Measurements from ENCODE around the gene DLX3.

DLX3 gene

DNA sequence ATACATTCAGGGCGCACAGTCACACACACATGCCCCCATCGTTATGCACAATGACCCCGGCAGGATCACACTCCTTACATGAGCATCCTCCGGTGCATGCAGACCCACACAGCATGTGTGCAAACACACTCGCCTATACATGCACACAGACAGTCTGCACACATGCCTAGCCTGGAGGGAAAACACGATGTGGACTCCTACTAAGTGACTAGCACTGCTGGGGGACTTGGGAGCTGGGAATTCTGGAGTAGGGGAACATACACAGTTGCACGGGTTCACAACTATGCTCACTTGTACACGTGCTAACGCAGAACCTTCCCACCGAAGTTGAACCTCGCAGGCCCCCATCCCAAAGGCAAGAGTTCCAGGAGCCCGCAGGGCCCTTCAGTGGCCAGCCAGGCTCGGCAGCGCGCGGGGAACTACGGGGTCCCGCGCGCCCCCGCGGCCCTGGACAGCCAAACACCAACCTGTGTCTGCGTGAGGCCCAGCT lies 2.0 kb downstream of the DLX3 start:
- no peak for DNase-seq (ENCODE audit: low read depth in 2 of 2, low spot score in 1 of 2)

DNA sequence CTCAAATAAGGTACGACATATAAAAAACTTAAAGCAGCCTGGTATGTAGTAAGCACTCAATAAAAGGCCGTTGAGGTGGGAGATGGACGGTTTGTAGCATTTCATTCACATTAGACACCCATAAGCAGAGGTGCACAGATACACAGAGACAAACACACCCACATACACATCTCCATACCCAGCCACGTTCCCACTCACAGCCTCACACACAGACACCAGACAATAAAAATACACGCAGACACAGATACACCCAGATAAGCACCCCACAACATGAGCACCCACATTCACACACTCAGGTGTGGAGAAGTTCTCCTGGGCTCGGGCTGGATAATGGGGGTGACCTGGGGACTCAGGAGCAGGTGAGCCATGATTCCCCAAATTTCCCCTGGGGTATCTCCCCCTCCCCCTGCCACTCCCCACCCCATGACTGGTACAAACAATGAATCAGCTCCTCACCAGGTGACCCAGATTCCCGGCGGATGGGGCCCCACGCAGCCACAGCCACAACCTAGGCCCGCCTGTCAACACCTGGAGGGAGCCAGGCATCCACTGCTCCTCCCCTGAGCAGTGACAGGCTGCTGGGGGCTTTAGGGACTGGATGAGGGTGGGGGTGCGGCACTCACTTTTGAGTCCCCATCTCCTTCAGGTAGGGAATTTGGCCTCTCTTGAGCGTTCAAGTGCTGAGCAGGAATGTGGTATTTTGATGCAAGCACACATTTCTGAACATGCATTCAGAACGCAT lies 2.7 kb downstream of the DLX3 start:
- no peak for DNase-seq (ENCODE audit: low read depth in 2 of 2, low spot score in 1 of 2)

DNA sequence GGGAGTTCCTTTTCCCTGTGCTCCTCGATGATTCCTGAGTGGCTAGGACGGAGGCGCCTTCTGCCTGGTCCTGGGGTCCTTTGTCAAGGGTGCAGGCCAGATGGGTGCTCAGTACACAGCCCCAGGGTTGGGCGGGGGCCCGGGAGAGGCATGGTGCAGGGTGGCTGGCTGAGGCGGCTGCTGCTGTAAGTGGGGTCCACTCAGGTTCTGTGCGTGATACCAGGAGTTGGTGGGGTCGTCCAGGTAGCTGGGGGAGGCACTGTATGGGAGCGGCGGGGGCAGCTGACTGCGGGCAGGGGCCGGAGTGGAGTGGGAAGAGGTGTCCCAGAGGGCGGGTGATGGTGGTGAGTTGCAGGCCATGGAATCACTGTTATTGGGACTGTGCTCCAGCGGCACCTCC lies 3.6 kb downstream of the DLX3 start:
- no peak for DNase-seq (ENCODE audit: low read depth in 2 of 2, low spot score in 1 of 2)

DNA sequence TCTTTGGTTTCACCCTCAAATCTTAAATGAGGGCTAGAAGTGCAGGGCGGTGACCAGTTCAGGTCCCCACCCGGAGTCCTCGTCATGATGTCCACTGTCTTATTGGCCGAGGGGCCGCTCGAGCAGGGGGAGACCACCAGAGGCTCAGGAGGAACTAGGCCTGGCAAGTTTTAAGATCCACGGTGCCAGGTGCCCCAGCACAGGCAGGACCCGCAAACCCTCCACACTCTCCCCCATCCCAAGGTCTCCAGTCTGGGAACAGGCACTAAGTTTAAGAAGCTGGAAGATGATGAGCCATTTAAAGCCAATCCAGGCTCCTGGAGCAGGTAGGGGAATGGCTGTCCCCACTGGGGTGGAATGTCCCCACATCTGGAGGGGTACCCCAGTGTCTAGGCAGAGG lies 4.1 kb downstream of the DLX3 start:
- no peak for DNase-seq (ENCODE audit: low read depth in 2 of 2, low spot score in 1 of 2)

DNA sequence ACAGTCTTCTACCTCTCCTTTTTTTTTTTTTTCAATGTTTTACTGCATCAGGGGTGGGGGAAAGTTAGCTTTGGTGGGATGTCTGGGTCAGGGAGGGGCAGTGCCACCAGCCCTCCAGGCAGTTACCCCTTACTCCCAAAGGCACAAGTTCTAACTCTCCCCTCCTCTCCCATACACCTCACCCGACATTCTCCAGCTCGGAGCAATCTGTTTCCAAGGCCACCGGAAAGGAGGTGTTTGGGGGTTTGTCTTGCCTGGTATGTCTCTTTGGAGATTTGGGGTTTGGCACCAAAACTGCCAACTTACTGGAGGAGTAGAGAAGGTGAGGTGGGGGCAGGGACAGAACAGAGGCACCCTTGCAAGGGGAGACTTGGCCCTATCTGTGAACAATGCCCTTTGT lies 4.7 kb downstream of the DLX3 start:
- no peak for DNase-seq (ENCODE audit: low read depth in 2 of 2, low spot score in 1 of 2)

DNA sequence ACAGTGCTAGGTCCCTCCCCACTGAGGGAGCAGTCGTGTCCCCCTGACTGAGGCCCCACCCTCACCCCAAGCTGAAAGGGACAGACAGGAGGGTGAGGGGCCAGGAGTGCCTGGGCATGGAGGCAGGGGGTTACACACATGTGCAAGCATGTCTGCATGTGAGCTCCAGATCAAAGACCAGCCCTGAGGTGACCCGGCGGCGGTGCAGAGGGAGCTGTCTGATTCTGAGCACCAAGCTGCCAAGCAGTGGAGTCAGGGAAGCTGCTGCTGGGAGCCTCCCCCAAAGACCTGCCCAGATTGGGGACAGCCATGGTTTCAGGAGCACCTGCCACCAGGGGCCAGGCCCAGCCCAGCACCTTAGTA lies 5.5 kb downstream of the DLX3 start:
- no peak for DNase-seq (ENCODE audit: low read depth in 2 of 2, low spot score in 1 of 2)

DNA sequence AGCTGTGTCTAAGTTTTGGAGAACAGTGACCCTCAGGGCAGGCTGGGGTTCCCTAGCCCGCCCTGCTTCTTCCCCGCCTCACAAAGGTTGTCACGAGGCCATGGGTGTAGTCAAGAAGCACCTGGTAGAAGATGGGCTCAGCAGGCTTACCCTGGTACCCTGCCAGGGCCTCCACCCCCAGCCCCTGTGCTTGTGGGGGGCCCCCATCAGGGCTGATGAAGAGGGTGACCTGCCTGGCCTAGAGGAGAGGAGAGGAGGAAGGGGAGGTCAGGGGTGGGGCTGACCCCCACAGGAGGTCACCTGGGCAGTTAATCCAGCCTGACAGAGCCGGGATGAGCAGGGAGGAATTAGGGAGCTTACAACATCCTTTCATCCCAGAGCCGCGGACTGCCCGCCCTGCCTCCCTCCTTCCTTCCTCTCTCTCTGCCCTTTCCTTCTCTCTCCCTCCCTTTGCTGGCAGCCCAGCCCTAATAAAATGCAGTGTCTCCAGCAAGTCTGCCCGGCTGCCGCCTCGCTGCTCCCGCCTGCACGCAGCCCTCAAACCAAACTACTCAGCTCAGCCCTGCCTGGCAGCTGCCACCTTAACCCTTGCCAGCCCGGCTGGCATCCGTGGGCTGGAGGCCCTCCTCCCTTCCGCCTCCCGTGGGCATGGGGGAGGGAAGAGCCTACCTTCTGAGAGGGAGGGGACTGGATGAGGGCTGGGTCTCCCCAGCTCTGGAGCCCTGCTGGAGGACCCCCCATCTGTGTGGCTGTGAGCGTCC lies 7.2 kb downstream of the DLX3 start:
- no peak for DNase-seq (ENCODE audit: low read depth in 2 of 2, low spot score in 1 of 2)

DNA sequence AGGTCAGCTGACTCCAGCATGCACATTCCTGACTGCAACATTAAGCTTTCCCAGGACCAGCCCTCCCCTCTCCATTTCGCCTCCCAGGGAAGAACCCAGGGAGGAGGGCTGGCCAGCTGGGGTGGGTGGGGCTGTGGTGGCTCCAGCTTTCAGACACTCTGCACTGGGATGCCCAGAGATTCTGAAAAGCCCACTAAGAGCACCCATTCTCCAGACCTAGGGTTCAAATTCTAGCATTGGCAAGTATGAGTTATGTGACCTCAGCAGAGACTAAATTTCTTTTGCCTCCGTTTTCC lies 7.8 kb downstream of the DLX3 start:
- no peak for DNase-seq (ENCODE audit: low read depth in 2 of 2, low spot score in 1 of 2)

DNA sequence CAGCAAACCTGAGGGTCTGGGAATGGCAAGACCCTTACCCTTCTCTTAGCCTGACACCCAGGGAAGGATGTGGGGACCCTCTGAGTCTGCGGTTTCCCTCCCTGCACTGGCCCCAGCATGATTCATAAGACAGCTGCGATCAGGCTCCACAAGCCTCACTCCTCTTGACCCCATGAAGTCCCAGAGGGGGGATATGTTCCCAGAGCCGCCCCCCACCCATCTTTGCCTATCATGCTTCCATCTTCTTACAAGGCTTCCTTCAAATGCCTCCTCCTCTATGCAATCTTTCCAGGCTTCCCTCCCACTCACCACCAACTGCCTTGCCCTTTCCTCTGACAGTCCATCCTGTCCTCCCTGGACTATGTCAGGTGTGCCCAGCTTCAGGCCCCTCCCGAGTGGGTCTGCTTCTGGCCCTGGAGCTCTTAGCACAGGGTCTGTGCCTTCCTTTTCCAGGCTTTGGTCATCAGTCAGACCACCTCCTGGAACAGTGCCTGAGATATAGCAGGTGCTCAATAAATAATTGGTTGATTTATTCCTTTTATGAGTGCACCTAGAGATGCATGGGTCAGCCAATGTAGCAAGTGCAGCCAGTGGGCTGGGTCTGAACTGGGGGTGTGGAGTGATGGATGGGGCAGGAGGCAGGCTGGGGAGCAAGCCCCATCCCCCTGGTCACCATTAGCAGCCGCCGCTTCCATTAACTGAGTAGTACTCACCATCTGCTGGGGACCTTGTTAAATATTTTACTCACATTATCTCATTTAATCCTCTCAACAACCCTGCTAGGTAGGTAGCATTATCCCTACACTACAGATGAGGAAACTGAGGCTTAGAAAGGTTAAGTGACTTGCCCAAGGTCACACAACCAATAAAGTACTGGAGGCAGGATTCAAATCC lies 8.4 kb downstream of the DLX3 start:
- DNase-seq (ENCODE audit: low read depth in 2 of 2, low spot score in 1 of 2): no peak

DNA sequence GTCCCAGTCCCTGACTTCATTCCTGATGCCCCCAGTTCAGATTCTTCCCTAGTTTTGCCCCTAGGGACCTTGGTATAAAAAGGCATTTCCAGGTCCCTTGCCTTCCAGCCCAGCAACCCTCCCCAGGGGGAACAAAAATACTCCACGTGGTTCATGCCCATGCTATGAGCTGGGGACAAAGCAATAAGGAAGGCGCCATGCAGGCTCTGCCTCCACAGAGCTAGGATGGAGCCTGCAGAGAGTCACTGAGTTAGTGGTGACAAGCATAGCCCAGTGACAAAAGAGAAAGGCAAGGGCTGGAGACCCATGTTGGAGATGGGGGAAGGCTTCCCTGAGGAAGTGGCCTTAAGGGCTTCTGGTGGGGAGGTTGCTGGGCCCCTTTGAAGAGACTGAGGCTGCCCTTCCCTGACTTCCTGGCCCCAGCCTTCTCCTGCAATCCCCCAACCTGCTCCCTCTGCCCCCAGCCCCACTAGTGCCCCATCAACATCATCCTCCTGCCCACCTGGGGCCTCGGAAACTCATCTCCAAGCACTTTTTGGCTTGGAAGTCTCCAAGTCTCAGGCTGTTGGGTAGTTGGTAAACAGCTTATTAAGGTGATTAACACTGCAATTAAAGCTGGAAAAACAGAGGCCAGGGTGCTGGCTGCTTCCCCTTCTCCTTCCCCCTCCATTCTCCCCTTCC lies 9.6 kb downstream of the DLX3 start:
- no peak for DNase-seq (ENCODE audit: low read depth in 2 of 2, low spot score in 1 of 2)

DNA sequence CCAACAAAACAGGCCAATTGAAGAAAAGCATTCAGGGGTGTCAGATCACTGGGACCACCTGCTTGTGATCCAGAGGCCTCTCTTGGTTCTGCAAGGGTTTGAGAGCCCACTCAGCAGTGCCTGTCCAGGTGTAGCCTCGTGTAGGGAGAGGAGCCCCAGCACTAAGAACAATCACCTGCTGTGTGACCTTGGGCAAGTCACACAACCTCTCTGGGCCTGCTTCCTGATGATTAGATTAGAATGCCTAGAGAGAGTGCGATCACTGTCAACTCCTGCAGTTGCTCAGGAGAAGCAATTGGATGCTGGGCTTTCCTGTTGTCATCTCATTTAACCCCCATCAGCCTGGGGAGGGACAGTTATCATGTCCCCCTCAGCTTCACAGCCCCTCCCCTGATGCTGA lies 10.2 kb downstream of the DLX3 start:
- no peak for DNase-seq (ENCODE audit: low read depth in 2 of 2, low spot score in 1 of 2)

DNA sequence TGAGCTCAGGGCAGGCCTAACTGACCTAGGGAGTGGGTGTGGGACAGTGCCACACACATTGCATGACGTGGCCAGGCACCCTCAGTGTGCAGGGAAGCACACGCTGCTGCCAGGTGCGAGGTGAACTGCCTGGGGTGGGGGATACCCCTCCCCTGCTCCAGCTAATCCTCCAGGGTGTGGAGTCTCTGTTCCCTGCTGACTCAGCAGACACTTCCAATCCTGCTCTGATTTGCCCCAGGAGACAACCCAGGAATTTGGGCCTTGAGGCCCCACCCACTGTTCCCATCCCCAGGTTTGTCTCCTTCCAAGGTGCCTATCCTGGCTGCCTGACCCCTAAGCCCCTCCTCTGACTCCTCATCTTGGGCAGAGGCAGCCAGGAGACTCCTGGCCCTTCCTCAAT lies 10.7 kb downstream of the DLX3 start:
- DNase-seq (ENCODE audit: low read depth in 2 of 2, low spot score in 1 of 2): no peak

DNA sequence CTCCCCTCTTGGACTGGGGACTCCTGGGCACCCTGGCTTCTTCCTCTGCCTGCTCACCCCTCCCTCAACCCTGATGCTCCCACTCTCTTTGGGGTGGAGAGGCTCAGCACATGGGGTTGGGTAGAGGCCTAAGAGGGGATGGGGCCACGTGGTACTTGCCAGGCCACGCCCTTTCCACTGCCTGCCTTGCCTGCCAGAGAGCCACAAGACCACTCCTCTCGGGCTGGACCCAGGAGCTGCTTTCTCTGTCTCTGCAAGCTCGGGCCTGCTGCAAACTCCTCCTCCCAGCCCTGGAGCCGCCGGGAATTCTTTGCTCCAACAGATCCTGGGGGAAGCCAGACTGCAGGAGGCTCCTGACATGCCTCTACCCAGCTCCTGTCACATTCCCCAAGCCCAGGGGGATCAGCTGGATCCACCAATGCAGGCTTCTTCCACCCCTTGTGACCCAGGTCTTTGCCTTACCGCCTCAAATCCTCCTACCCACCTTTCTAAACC lies 14.3 kb downstream of the DLX3 start:
- DNase-seq (ENCODE audit: low read depth in 2 of 2, low spot score in 1 of 2): no peak

DNA sequence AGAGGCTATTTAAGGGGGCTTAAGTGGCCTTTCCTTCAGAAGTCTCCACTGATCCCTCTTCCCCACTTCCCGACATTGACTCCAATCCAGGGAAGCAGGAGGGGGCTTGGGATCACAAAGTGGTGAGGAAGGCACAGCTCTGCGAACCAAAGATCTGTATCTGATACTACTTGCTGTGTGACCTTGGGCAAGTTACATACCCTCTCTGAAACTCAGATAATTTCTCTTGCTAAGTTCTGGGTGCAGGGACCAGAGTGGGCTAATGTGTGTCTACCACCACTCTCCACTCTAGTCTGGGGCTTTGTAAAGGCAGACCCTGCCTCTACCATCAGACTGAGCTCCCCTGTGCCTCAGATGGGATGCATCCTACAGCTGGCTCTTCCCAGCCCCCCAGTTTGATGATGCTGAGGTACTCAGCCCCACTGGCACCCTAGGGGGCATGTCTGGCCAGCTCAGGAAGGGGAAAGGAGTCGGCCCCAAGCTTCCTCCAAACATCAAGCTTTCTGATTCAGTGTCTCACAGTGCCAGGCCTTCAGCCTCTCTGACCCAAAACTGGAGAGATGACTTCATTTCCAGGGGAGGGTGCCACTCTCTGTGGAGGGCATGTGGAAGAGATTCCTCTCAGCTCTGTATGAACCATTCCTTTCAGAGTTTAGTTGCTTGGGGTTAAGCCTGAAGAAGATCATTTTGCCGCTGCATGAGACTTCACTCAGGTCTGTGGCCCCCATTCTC lies 15.1 kb downstream of the DLX3 start:
- DNase-seq (ENCODE audit: low read depth in 2 of 2, low spot score in 1 of 2): no peak

DNA sequence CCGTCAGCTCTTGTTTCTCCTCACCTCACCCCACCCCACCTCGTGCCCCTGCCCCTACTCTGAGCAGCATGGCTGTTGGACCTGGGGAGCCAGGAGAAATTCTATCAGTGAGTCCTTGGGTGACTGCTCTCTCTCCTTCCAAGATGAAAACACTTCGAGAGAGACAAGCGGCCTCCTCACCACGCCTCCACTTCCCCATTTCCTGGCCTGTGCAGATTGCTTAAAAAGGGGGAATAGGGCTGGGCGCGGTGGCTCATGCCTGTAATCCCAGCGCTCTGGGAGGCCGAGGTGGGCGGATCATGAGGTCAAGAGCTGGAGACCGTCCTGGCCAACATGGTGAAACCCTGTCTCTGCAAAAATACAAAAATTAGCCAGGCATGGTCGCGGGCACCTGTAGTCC lies 16.5 kb downstream of the DLX3 start:
- DNase-seq (ENCODE audit: low read depth in 2 of 2, low spot score in 1 of 2): no peak

DNA sequence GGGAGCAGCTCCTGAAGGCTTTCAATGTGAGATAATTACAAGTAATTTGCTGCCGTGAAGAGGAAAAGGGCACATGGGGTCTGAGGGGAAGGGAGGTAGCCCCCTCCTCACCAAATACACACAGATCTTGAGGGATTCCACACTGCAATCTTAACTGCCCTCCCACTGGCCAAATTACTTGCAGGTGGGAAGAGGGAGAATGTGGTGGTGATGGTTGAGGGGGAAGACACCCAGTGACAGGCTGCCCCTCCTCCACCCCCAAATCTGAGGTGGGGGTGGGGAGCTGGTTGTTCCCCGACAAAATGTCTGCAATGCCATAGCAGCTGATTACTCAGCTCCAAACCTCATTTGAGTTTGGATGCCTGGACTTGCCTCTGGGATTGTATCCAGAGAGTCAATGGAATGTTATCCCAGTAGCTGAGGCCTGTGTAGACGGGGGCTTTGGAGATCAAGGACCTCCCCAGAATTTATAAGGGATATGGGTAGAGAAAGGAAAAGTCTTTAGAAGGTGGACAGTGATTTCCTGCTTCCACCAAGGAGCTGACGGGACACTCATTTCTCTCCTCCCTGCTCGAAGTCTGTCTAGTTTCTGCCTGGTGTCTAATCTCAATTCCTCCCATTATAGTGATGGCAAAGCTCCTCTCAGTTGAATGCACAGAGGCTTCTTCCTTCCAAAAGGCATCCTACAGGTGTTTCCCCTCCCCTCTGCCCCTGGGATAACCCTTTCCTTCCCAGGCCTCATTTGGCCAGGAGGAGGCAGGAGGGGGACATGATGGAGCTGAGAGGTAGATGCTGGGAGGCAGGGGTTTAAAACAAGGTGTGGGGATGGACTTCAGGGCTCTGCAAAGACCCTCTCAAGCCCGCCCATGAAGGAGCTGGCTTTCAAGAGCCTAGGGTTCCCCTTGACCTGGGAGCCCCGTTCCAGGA lies 17.3 kb downstream of the DLX3 start:
- no peak for DNase-seq (ENCODE audit: low read depth in 2 of 2, low spot score in 1 of 2)

DNA sequence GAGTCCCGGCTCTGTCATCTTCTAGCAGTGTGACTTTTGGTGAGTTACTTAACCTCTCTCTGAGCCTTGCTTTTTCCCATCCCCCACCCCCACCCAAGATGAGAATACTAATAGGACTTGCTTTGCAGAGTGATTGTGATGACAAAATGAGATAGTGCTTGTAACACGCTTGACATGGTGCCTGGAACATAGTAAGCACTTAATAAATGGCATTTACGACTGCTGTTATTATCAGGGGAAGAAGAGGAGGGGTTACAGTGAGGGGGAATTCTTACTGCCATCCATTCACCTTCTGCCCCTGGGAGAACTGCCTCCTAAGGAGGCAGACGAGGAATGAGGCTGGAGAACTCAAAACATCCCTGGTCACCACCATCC lies 18.2 kb downstream of the DLX3 start:
- no peak for DNase-seq (ENCODE audit: low read depth in 2 of 2, low spot score in 1 of 2)

DNA sequence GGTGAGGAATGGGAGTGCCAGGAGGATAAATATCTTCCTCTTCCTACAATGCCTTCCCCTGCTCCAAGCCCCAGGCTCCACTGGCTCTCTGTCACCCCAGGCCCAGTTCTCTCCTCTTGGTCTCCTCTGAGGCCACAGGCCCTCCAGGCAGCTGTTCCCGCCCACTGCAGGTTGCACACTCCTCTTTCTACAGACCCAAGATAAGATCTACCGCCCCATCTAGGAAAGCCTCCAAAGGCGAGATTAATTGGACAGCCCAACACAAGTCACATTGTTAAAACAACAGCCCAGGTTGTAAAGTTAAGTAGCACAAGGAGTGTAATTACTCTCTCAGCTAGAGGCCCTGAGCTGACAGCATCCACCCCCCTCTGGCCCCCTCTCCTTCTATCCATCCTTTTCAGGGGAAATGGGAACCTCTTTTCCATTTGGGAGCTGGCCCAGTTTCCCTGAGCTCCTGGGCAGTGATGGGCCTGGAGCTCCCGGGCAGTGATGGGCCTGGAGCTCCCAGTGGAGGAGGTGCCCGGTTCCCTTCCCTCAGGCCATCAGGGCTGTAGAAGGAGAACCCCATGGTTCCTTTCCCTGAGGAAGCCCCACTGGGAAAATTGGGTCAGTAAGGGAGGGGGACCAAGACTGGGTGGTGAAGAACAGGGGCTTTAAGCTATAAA lies 18.7 kb downstream of the DLX3 start:
- DNase-seq (ENCODE audit: low read depth in 2 of 2, low spot score in 1 of 2): no peak

DNA sequence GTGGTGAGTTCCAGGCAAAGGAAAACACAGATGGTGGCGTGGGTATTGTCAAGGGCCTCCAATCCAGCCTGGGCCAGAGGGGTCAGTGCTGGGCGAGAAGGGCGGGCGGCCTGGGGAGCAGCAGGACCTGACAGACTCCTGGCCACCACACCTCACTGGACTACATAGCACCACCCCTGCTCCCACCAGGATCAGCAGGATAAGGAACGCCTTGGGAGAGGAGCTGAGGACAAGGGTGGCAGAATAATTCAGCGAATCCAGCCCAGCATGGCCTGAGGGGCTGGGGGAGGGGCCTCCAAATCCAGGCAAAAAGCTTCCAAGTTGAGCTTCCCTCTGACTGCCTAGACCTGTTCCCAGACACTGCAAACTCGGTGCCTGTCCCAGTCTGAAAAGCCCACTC lies 19.5 kb downstream of the DLX3 start:
- no peak for DNase-seq (ENCODE audit: low read depth in 2 of 2, low spot score in 1 of 2)
